ENCODE measurements around the gene SP140L. TPM values are rescaled to one million over a fixed set of nuclear protein-coding genes. Genes with fewer than 3 reads are reported as not detected.

SP140L gene
- total and polyA plus RNA-seq, 4 donors, result 2.9 to 8.0 (median 3.9) TPM

DNA sequence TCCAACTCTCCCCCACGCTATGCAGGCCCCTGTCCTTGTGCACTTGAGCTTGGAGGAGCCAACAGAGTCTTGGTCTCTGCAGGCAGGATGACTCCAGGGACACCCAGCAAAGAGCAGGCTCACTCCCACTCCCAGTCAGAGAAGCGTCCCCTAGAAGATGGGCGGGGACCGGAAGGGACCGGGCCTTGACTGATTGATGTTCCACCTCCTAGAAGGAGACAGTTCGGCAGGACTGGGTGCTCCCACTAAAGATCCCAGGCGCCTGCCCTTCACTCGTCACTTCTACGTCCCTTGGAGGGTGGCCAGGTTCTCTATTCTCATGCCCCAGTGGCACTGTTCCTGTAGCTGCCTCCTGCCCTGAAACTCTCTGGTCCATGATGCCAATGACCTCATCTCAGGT lies 85.9 kb downstream of the SP140L start:
- Histone ChIP-seq H3K9me3 (ENCODE audit: control insufficient read depth, insufficient read depth, low read length) (no peaks in the 10 kb centered on the region), H3K27ac (ENCODE audit: low read depth, low read length) (no peak overlapping the region), H3K27me3 (ENCODE audit: control insufficient read depth, insufficient read depth, low read length) (no peaks in the 10 kb centered on the region), H3K4me1 (ENCODE audit: control insufficient read depth, insufficient read depth, low read length) (peaks cover 21% of the 10 kb centered on the region), H3K4me3 (ENCODE audit: low read depth, low read length) (no peak overlapping the region), H3K36me3 (ENCODE audit: control insufficient read depth, insufficient read depth, low read length) (no peaks in the 10 kb centered on the region)
- DNase-seq (ENCODE audit: low read depth in 4 of 6, low spot score in 6 of 6), result no peak
- 96% methylated on average over 9 of the region's 9 CpGs for WGBS (ENCODE audit: insufficient coverage)

DNA sequence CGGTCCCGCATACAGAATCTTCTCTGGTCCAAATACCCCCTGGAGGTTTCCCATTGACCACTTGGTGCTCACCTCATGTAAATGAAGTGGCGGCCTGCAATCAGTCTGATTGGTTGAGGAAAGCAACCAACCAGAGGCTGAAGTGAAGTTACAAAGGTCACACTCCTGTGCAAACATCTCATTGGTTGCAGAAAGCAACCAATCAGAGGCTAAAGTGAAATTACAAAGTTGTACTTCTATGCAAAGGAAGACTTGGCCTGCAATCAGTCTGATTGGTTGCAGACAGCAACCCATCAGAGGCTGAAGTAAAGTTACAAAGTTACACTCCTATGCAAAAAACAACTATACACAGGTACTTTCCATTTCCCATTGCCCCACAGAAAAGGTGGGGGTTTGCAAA lies 86.5 kb downstream of the SP140L start:
- DNase-seq (ENCODE audit: low read depth in 4 of 6, low spot score in 6 of 6), result no peak
- WGBS (ENCODE audit: insufficient coverage), result 90% methylated on average over 3 of the region's 3 CpGs
- H3K9me3 ChIP-seq (ENCODE audit: control insufficient read depth, insufficient read depth, low read length), result no peaks in the 10 kb centered on the region
- H3K27me3 ChIP-seq (ENCODE audit: control insufficient read depth, insufficient read depth, low read length), result no peaks in the 10 kb centered on the region
- no peak overlapping the region for H3K27ac ChIP-seq (ENCODE audit: low read depth, low read length)
- peaks cover 21% of the 10 kb centered on the region for H3K4me1 ChIP-seq (ENCODE audit: control insufficient read depth, insufficient read depth, low read length)
- no peaks in the 10 kb centered on the region for H3K36me3 ChIP-seq (ENCODE audit: control insufficient read depth, insufficient read depth, low read length)
- H3K4me3 ChIP-seq (ENCODE audit: low read depth, low read length), result no peak overlapping the region

- Histone ChIP-seq H3K4me3 (ENCODE audit: low read depth, low read length) (no peak overlapping the region), H3K36me3 (ENCODE audit: control insufficient read depth, insufficient read depth, low read length) (no peaks in the 10 kb centered on the region), H3K9me3 (ENCODE audit: control insufficient read depth, insufficient read depth, low read length) (no peaks in the 10 kb centered on the region), H3K27me3 (ENCODE audit: control insufficient read depth, insufficient read depth, low read length) (no peaks in the 10 kb centered on the region), H3K4me1 (ENCODE audit: control insufficient read depth, insufficient read depth, low read length) (peaks cover 21% of the 10 kb centered on the region), H3K27ac (ENCODE audit: low read depth, low read length) (no peak overlapping the region)
- 95% methylated on average over 6 of the region's 6 CpGs for WGBS (ENCODE audit: insufficient coverage)
- DNase-seq (ENCODE audit: low read depth in 4 of 6, low spot score in 6 of 6), result no peak
These were observed 87.3 kb downstream of the SP140L start for GRCh38 chr2:230414302-230414701.

GRCh38 chr2:230416061-230416721 lies 89.2 kb downstream of the SP140L start, which contains the start of gene SP100:
SP100 (plus strand) TSS chr2:230416201; CDS start chr2:230416297, 96 bp downstream.
- Histone ChIP-seq H3K27ac (ENCODE audit: low read depth, low read length) (peak within 1 kb of the TSS; percentile 43), H3K4me3 (ENCODE audit: low read depth, low read length) (peak within 1 kb of the TSS; percentile 6), H3K9me3 (ENCODE audit: control insufficient read depth, insufficient read depth, low read length) (no peaks in the 10 kb centered on the region), H3K27me3 (ENCODE audit: control insufficient read depth, insufficient read depth, low read length) (no peaks in the 10 kb centered on the region), H3K36me3 (ENCODE audit: control insufficient read depth, insufficient read depth, low read length) (no peaks in the 10 kb centered on the region), H3K4me1 (ENCODE audit: control insufficient read depth, insufficient read depth, low read length) (peaks cover 13% of the 10 kb centered on the region)
- WGBS (ENCODE audit: insufficient coverage), result 47% methylated on average over 5 of the region's 12 CpGs
- peak in 1 of 6 donors; percentile 55 for DNase-seq (ENCODE audit: low read depth in 4 of 6, low spot score in 6 of 6)

DNA sequence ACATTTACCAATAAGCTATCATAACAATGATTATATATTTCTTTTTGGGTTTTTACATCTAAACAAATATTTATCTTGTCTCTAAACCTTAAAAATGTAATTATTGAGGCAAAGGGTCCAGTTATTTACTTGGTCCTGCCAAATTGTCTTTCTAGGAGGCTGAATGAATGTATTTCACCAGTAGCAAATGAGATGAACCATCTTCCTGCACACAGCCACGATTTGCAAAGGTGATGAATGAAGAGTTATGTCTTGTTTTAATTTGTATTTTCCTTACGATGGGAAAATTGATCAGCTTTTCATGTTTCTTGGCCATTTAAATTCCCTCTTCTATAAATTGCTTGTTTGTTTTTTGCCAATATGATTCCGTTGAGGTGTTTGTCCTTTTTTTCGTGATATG lies 90.4 kb downstream of the SP140L start:
- no peaks in the 10 kb centered on the region for H3K9me3 ChIP-seq (ENCODE audit: control insufficient read depth, insufficient read depth, low read length)
- H3K4me1 ChIP-seq (ENCODE audit: control insufficient read depth, insufficient read depth, low read length), result peaks cover 4% of the 10 kb centered on the region
- no peak for DNase-seq (ENCODE audit: low read depth in 4 of 6, low spot score in 6 of 6)
- no peak overlapping the region for H3K27ac ChIP-seq (ENCODE audit: low read depth, low read length)
- no peak overlapping the region for H3K4me3 ChIP-seq (ENCODE audit: low read depth, low read length)
- no peaks in the 10 kb centered on the region for H3K27me3 ChIP-seq (ENCODE audit: control insufficient read depth, insufficient read depth, low read length)
- no peaks in the 10 kb centered on the region for H3K36me3 ChIP-seq (ENCODE audit: control insufficient read depth, insufficient read depth, low read length)
- no CpG with 5 or more reads among the region's 4 CpGs for WGBS (ENCODE audit: insufficient coverage)

- 100% methylated on average over 1 of the region's 9 CpGs for WGBS (ENCODE audit: insufficient coverage)
- Histone ChIP-seq H3K4me1 (ENCODE audit: control insufficient read depth, insufficient read depth, low read length) (no peaks in the 10 kb centered on the region), H3K4me3 (ENCODE audit: low read depth, low read length) (no peak overlapping the region)
These were observed 91.5 kb downstream of the SP140L start for GRCh38 chr2:230418341-230419016.

DNA sequence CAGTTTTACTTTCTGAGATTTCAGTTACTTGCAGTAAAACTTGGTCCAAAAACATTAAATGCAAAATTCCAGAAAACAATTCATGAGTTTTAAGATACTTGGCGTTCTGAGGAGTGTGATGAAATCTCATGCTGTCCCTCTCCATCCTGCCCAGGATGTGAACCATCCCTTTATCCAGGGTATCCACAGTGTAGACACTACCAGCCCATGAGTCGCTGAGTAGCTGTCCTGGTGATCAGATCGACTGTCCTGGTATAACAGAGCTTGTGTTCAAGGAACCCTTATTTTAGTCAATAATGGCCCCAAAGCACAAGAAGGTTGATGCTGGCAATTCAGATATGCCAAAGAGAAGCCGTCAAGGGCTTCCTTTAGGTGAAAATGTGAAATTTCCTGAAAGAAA lies 92.2 kb downstream of the SP140L start:
- Histone ChIP-seq H3K4me3 (ENCODE audit: low read depth, low read length) (no peak overlapping the region), H3K27ac (ENCODE audit: low read depth, low read length) (no peak overlapping the region), H3K4me1 (ENCODE audit: control insufficient read depth, insufficient read depth, low read length) (no peaks in the 10 kb centered on the region), H3K36me3 (ENCODE audit: control insufficient read depth, insufficient read depth, low read length) (no peaks in the 10 kb centered on the region), H3K27me3 (ENCODE audit: control insufficient read depth, insufficient read depth, low read length) (no peaks in the 10 kb centered on the region), H3K9me3 (ENCODE audit: control insufficient read depth, insufficient read depth, low read length) (no peaks in the 10 kb centered on the region)
- DNase-seq (ENCODE audit: low read depth in 4 of 6, low spot score in 6 of 6), result no peak
- WGBS (ENCODE audit: insufficient coverage), result 93% methylated on average over 3 of the region's 4 CpGs

More at GRCh38 chr2:230418341-230419016, 91.5 kb downstream of the SP140L start:
- DNase-seq (ENCODE audit: low read depth in 4 of 6, low spot score in 6 of 6), result no peak
- H3K9me3 ChIP-seq (ENCODE audit: control insufficient read depth, insufficient read depth, low read length), result no peaks in the 10 kb centered on the region
- H3K36me3 ChIP-seq (ENCODE audit: control insufficient read depth, insufficient read depth, low read length), result no peaks in the 10 kb centered on the region
- no peak overlapping the region for H3K27ac ChIP-seq (ENCODE audit: low read depth, low read length)
- H3K27me3 ChIP-seq (ENCODE audit: control insufficient read depth, insufficient read depth, low read length), result no peaks in the 10 kb centered on the region

GRCh38 chr2:230422149-230422548 lies 95.2 kb downstream of the SP140L start:
- Histone ChIP-seq H3K36me3 (ENCODE audit: control insufficient read depth, insufficient read depth, low read length) (no peaks in the 10 kb centered on the region), H3K4me3 (ENCODE audit: low read depth, low read length) (no peak overlapping the region), H3K9me3 (ENCODE audit: control insufficient read depth, insufficient read depth, low read length) (no peaks in the 10 kb centered on the region), H3K27me3 (ENCODE audit: control insufficient read depth, insufficient read depth, low read length) (no peaks in the 10 kb centered on the region), H3K4me1 (ENCODE audit: control insufficient read depth, insufficient read depth, low read length) (no peaks in the 10 kb centered on the region), H3K27ac (ENCODE audit: low read depth, low read length) (no peak overlapping the region)
- 94% methylated on average over 2 of the region's 4 CpGs for WGBS (ENCODE audit: insufficient coverage)
- DNase-seq (ENCODE audit: low read depth in 4 of 6, low spot score in 6 of 6), result no peak

DNA sequence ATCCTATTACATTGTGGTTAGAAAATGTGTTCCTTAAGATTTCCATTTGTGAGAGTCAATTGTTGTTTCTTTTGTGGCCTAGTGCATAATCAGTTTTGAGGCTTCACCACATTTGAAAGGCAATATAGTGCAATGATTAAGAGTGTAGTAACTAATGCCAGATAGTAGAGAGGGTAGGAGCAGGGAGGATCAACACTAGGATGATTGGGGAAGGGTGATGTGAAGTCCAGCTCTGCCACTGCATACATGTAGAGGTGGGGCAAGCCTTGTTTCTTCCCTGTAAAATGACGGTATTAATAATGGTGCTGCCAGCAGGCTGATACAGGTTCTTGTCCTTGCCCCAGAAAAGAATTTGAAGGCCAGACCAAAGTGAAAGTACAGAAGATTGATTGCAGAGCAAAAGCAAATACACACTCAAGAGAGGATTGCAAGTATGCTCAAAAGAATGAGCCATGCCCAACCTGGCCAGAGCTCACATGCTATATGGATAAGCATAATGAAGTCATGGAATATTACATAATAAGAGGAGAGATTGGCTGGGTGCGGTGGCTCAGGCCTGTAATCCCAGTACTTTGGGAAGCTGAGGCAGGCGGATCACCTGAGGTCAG lies 97.0 kb downstream of the SP140L start:
- no peak for DNase-seq (ENCODE audit: low read depth in 4 of 6, low spot score in 6 of 6)
- no peaks in the 10 kb centered on the region for H3K4me1 ChIP-seq (ENCODE audit: control insufficient read depth, insufficient read depth, low read length)
- no peaks in the 10 kb centered on the region for H3K9me3 ChIP-seq (ENCODE audit: control insufficient read depth, insufficient read depth, low read length)
- H3K4me3 ChIP-seq (ENCODE audit: low read depth, low read length), result no peak overlapping the region
- no peak overlapping the region for H3K27ac ChIP-seq (ENCODE audit: low read depth, low read length)
- no peaks in the 10 kb centered on the region for H3K27me3 ChIP-seq (ENCODE audit: control insufficient read depth, insufficient read depth, low read length)
- WGBS (ENCODE audit: insufficient coverage), result no CpG with 5 or more reads among the region's 3 CpGs
- no peaks in the 10 kb centered on the region for H3K36me3 ChIP-seq (ENCODE audit: control insufficient read depth, insufficient read depth, low read length)
